Measurements from ENCODE around the gene CALHM2.

CALHM2 gene

GRCh38 chr10:103441206-103441605 is 11.0 kb downstream of the CALHM2 start:
- H3K4me3 ChIP-seq (ENCODE audit: low read length) = no peak overlapping the region
- no peaks in the 10 kb centered on the region for H3K4me1 ChIP-seq (ENCODE audit: control insufficient read depth, insufficient read depth, low read length)
- no peak overlapping the region for H3K27ac ChIP-seq (ENCODE audit: low read length)
- H3K27me3 ChIP-seq (ENCODE audit: control insufficient read depth, insufficient read depth, low read length) = no peaks in the 10 kb centered on the region
- DNase-seq (ENCODE audit: low read depth, low spot score) = no peak
- no peaks in the 10 kb centered on the region for H3K9me3 ChIP-seq (ENCODE audit: control insufficient read depth, insufficient read depth, low read length)
- no CpG with 5 or more reads among the region's 8 CpGs for WGBS (ENCODE audit: insufficient coverage, insufficient read length)
- H3K36me3 ChIP-seq (ENCODE audit: control insufficient read depth, insufficient read depth, low read length) = peaks cover 66% of the 10 kb centered on the region

- DNase-seq (ENCODE audit: low read depth, low spot score) = no peak
- Histone ChIP-seq H3K4me1 (ENCODE audit: control insufficient read depth, insufficient read depth, low read length) (no peaks in the 10 kb centered on the region), H3K36me3 (ENCODE audit: control insufficient read depth, insufficient read depth, low read length) (peaks cover 61% of the 10 kb centered on the region), H3K27ac (ENCODE audit: low read length) (no peak overlapping the region), H3K4me3 (ENCODE audit: low read length) (no peak overlapping the region), H3K9me3 (ENCODE audit: control insufficient read depth, insufficient read depth, low read length) (no peaks in the 10 kb centered on the region), H3K27me3 (ENCODE audit: control insufficient read depth, insufficient read depth, low read length) (no peaks in the 10 kb centered on the region)
- WGBS (ENCODE audit: insufficient coverage, insufficient read length) = no CpG with 5 or more reads among the region's 14 CpGs
Measured at GRCh38 chr10:103440416-103440815, 11.8 kb downstream of the CALHM2 start.

GRCh38 chr10:103439776-103440175 is 12.4 kb downstream of the CALHM2 start:
- peaks cover 58% of the 10 kb centered on the region for H3K36me3 ChIP-seq (ENCODE audit: control insufficient read depth, insufficient read depth, low read length)
- no peaks in the 10 kb centered on the region for H3K9me3 ChIP-seq (ENCODE audit: control insufficient read depth, insufficient read depth, low read length)
- DNase-seq (ENCODE audit: low read depth, low spot score) = no peak
- no peaks in the 10 kb centered on the region for H3K4me1 ChIP-seq (ENCODE audit: control insufficient read depth, insufficient read depth, low read length)
- H3K4me3 ChIP-seq (ENCODE audit: low read length) = no peak overlapping the region; the same call in 1 of the 2 replicates
- no peaks in the 10 kb centered on the region for H3K27me3 ChIP-seq (ENCODE audit: control insufficient read depth, insufficient read depth, low read length)
- no peak overlapping the region for H3K27ac ChIP-seq (ENCODE audit: low read length)
- no CpG with 5 or more reads among the region's 4 CpGs for WGBS (ENCODE audit: insufficient coverage, insufficient read length)

GRCh38 chr10:103433858-103434257 is 18.3 kb downstream of the CALHM2 start:
- WGBS (ENCODE audit: insufficient coverage, insufficient read length) = no CpG with 5 or more reads among the region's 2 CpGs
- no peak for DNase-seq (ENCODE audit: low read depth, low spot score)
- Histone ChIP-seq H3K9me3 (ENCODE audit: control insufficient read depth, insufficient read depth, low read length) (no peaks in the 10 kb centered on the region), H3K27me3 (ENCODE audit: control insufficient read depth, insufficient read depth, low read length) (no peaks in the 10 kb centered on the region), H3K4me1 (ENCODE audit: control insufficient read depth, insufficient read depth, low read length) (no peaks in the 10 kb centered on the region), H3K27ac (ENCODE audit: low read length) (no peak overlapping the region), H3K4me3 (ENCODE audit: low read length) (no peak overlapping the region), H3K36me3 (ENCODE audit: control insufficient read depth, insufficient read depth, low read length) (peaks cover 46% of the 10 kb centered on the region; the same call in 1 of the 2 replicates)

GRCh38 chr10:103431902-103432301 is 20.3 kb downstream of the CALHM2 start:
- H3K27ac ChIP-seq (ENCODE audit: low read length) = no peak overlapping the region
- WGBS (ENCODE audit: insufficient coverage, insufficient read length) = no CpG with 5 or more reads among the region's 8 CpGs
- peaks cover 41% of the 10 kb centered on the region; the same call in 1 of the 2 replicates for H3K36me3 ChIP-seq (ENCODE audit: control insufficient read depth, insufficient read depth, low read length)
- no peak for DNase-seq (ENCODE audit: low read depth, low spot score)
- no peak overlapping the region for H3K4me3 ChIP-seq (ENCODE audit: low read length)
- H3K4me1 ChIP-seq (ENCODE audit: control insufficient read depth, insufficient read depth, low read length) = no peaks in the 10 kb centered on the region
- H3K27me3 ChIP-seq (ENCODE audit: control insufficient read depth, insufficient read depth, low read length) = no peaks in the 10 kb centered on the region
- H3K9me3 ChIP-seq (ENCODE audit: control insufficient read depth, insufficient read depth, low read length) = no peaks in the 10 kb centered on the region

GRCh38 chr10:103429647-103430046 is 22.5 kb downstream of the CALHM2 start:
- Histone ChIP-seq H3K4me1 (ENCODE audit: control insufficient read depth, insufficient read depth, low read length) (no peaks in the 10 kb centered on the region), H3K36me3 (ENCODE audit: control insufficient read depth, insufficient read depth, low read length) (peaks cover 40% of the 10 kb centered on the region), H3K27me3 (ENCODE audit: control insufficient read depth, insufficient read depth, low read length) (no peaks in the 10 kb centered on the region), H3K4me3 (ENCODE audit: low read length) (no peak overlapping the region), H3K27ac (ENCODE audit: low read length) (no peak overlapping the region), H3K9me3 (ENCODE audit: control insufficient read depth, insufficient read depth, low read length) (no peaks in the 10 kb centered on the region)
- no CpG with 5 or more reads among the region's 5 CpGs for WGBS (ENCODE audit: insufficient coverage, insufficient read length)
- DNase-seq (ENCODE audit: low read depth, low spot score) = no peak

- WGBS (ENCODE audit: insufficient coverage, insufficient read length) = no CpG with 5 or more reads among the region's 5 CpGs
- DNase-seq (ENCODE audit: low read depth, low spot score) = no peak
- no peak overlapping the region for H3K27ac ChIP-seq (ENCODE audit: low read length)
- no peaks in the 10 kb centered on the region for H3K27me3 ChIP-seq (ENCODE audit: control insufficient read depth, insufficient read depth, low read length)
- peaks cover 37% of the 10 kb centered on the region for H3K36me3 ChIP-seq (ENCODE audit: control insufficient read depth, insufficient read depth, low read length)
- H3K9me3 ChIP-seq (ENCODE audit: control insufficient read depth, insufficient read depth, low read length) = no peaks in the 10 kb centered on the region
- H3K4me3 ChIP-seq (ENCODE audit: low read length) = no peak overlapping the region
- H3K4me1 ChIP-seq (ENCODE audit: control insufficient read depth, insufficient read depth, low read length) = no peaks in the 10 kb centered on the region
Measured at GRCh38 chr10:103428989-103429643, 23.1 kb downstream of the CALHM2 start.

GRCh38 chr10:103427866-103428265 is 24.3 kb downstream of the CALHM2 start:
- no peak for DNase-seq (ENCODE audit: low read depth, low spot score)
- H3K36me3 ChIP-seq (ENCODE audit: control insufficient read depth, insufficient read depth, low read length) = peaks cover 42% of the 10 kb centered on the region
- WGBS (ENCODE audit: insufficient coverage, insufficient read length) = no CpG with 5 or more reads among the region's 9 CpGs

GRCh38 chr10:103423748-103424147 is 28.4 kb downstream of the CALHM2 start:
- no CpG with 5 or more reads among the region's 5 CpGs for WGBS (ENCODE audit: insufficient coverage, insufficient read length)
- Histone ChIP-seq H3K9me3 (ENCODE audit: control insufficient read depth, insufficient read depth, low read length) (no peaks in the 10 kb centered on the region), H3K4me1 (ENCODE audit: control insufficient read depth, insufficient read depth, low read length) (no peaks in the 10 kb centered on the region), H3K27me3 (ENCODE audit: control insufficient read depth, insufficient read depth, low read length) (no peaks in the 10 kb centered on the region), H3K36me3 (ENCODE audit: control insufficient read depth, insufficient read depth, low read length) (peaks cover 44% of the 10 kb centered on the region), H3K27ac (ENCODE audit: low read length) (no peak overlapping the region), H3K4me3 (ENCODE audit: low read length) (no peak overlapping the region)
- no peak for DNase-seq (ENCODE audit: low read depth, low spot score)

More at GRCh38 chr10:103427866-103428265, 24.3 kb downstream of the CALHM2 start:
- H3K27ac ChIP-seq (ENCODE audit: low read length) = no peak overlapping the region
- H3K9me3 ChIP-seq (ENCODE audit: control insufficient read depth, insufficient read depth, low read length) = no peaks in the 10 kb centered on the region
- H3K4me1 ChIP-seq (ENCODE audit: control insufficient read depth, insufficient read depth, low read length) = no peaks in the 10 kb centered on the region
- no peak overlapping the region for H3K4me3 ChIP-seq (ENCODE audit: low read length)
- H3K27me3 ChIP-seq (ENCODE audit: control insufficient read depth, insufficient read depth, low read length) = no peaks in the 10 kb centered on the region

- Histone ChIP-seq H3K27me3 (ENCODE audit: control insufficient read depth, insufficient read depth, low read length) (no peaks in the 10 kb centered on the region), H3K9me3 (ENCODE audit: control insufficient read depth, insufficient read depth, low read length) (no peaks in the 10 kb centered on the region), H3K4me3 (ENCODE audit: low read length) (no peak overlapping the region), H3K4me1 (ENCODE audit: control insufficient read depth, insufficient read depth, low read length) (no peaks in the 10 kb centered on the region), H3K27ac (ENCODE audit: low read length) (no peak overlapping the region), H3K36me3 (ENCODE audit: control insufficient read depth, insufficient read depth, low read length) (peaks cover 54% of the 10 kb centered on the region)
- WGBS (ENCODE audit: insufficient coverage, insufficient read length) = no CpG with 5 or more reads among the region's 4 CpGs
- no peak for DNase-seq (ENCODE audit: low read depth, low spot score)
Measured at GRCh38 chr10:103419101-103419500, 33.1 kb downstream of the CALHM2 start.

- Histone ChIP-seq H3K4me3 (ENCODE audit: low read length) (no peak overlapping the region), H3K36me3 (ENCODE audit: control insufficient read depth, insufficient read depth, low read length) (peaks cover 56% of the 10 kb centered on the region), H3K27ac (ENCODE audit: low read length) (no peak overlapping the region), H3K4me1 (ENCODE audit: control insufficient read depth, insufficient read depth, low read length) (no peaks in the 10 kb centered on the region), H3K9me3 (ENCODE audit: control insufficient read depth, insufficient read depth, low read length) (no peaks in the 10 kb centered on the region), H3K27me3 (ENCODE audit: control insufficient read depth, insufficient read depth, low read length) (no peaks in the 10 kb centered on the region)
- no peak for DNase-seq (ENCODE audit: low read depth, low spot score)
- WGBS (ENCODE audit: insufficient coverage, insufficient read length) = no CpG with 5 or more reads among the region's 5 CpGs
Measured at GRCh38 chr10:103417601-103418000, 34.6 kb downstream of the CALHM2 start.
